HG03159 (cell line): Measurements from ENCODE around the gene HOXA7.

Source experiments
- ATAC-seq: cut with Tn5 transposase; IDR thresholded peaks from one replicate; pipeline ENCODE4 v1.9.1; 2021; ENCODE audit warnings: mild to moderate bottlenecking, moderate library complexity; ENCODE audit not compliant: unreplicated experiment

Gene HOXA7

DNA sequence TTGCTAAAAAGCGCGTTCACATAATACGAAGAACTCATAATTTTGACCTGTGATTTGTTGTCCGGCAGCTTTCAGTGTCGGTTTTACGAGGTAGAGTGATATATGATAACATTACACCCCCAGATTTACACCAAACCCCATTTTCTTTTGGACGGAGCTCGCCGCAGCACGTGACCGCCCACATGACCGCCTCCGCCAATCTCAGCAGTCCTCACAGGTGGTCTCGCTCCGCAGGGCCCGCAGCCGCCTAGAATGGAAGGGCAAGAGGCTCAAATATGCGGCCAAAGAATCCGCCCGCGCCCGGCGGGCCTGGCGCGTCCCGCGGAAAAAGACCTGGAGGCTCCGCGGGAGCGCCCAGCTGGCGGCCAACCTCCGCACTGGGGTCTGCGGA is at the start of gene HOXA7:
Gene HOXA7 (minus strand): TSS at position 168 of the 391 bp plus-strand sequence. CDS start 130 bp downstream, at position 38.
- no peak for ATAC-seq

- ATAC-seq = no peak
Observed at GRCh38 chr7:27205325-27206280, 49.1 kb upstream of the HOXA7 start.

GRCh38 chr7:27204851-27205322 is 48.4 kb upstream of the HOXA7 start:
- no peak for ATAC-seq

GRCh38 chr7:27203964-27204594 is 47.6 kb upstream of the HOXA7 start:
- no peak for ATAC-seq

GRCh38 chr7:27203365-27203953 is 47.0 kb upstream of the HOXA7 start:
- ATAC-seq = no peak

DNA sequence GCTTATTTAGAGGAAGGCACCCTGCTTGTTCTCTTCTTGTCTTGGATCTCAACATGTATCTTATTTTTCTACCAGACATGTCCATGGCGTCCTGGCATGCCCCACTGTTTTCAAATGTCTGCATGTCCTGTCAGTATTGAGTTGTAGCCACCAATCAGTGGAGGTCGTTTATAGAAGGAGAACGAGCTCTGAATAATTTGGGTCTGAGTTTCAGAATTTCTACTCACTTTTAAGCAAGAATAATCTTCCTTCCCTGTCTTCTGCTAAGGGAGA is 46.3 kb upstream of the HOXA7 start:
- no peak for ATAC-seq

GRCh38 chr7:27202018-27202861 is 45.8 kb upstream of the HOXA7 start:
- no peak for ATAC-seq

DNA sequence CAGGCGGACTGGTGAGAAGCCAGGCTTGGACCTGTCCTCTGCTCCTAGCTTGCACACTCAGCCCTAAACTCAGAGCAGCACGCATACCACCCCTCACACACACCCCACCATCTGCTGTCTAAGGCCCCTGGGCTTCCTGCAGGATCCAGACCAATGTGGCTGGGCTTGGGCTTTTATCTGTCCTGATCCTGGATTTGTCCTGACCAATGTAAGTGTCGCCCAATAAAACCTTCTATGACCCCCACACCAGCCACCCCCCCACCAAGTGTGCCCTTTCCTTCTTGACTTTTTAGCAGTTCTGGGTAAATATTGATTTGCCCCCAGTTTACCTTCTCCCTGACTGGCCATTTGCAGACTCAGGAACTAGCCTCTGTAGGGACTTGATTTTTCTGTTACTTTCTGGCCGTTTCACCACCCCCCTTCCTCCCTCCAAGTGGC is 45.1 kb upstream of the HOXA7 start:
- ATAC-seq = no peak

- ATAC-seq = no peak
Observed at GRCh38 chr7:27200761-27201579, 44.5 kb upstream of the HOXA7 start.

- no peak for ATAC-seq
Observed at GRCh38 chr7:27199849-27200760, 43.6 kb upstream of the HOXA7 start, which contains the start of gene HOXA13. Gene HOXA13 (minus strand): TSS chr7:27200091. CDS start chr7:27200077, 14 bp downstream.

GRCh38 chr7:27198871-27199801 is 42.7 kb upstream of the HOXA7 start:
- no peak for ATAC-seq

DNA sequence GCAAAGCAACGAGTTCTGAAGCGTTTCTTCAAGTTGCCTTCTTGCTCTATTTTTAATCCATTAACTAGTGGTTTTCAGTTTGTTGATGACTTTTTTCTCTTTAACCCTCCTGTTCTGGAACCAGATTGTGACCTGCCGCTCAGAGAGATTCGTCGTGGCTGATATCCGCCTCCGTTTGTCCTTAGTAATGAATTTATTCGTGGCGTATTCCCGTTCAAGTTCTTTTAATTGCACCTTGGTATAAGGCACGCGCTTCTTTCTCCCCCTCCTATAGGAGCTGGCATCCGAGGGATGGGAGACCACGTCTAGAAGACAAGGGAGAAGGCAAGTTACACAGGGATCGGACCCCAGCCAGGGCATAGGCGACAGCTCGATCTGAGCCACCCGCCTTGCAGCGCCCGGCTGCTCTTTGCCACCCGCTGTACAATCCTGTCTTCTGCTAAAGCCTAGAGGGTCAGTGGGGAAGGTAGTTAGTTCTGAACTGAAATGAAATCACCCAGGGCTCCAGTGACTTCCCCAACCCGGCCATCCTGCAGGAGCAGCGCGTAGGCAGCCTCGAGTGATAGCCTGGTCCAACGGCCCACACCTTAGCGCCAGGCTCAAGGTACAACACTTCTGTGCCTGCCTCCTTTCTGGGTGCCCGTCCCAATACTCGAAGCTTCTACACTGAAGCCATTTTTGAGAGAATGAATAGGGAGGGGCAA is 41.8 kb upstream of the HOXA7 start:
- ATAC-seq = no peak

DNA sequence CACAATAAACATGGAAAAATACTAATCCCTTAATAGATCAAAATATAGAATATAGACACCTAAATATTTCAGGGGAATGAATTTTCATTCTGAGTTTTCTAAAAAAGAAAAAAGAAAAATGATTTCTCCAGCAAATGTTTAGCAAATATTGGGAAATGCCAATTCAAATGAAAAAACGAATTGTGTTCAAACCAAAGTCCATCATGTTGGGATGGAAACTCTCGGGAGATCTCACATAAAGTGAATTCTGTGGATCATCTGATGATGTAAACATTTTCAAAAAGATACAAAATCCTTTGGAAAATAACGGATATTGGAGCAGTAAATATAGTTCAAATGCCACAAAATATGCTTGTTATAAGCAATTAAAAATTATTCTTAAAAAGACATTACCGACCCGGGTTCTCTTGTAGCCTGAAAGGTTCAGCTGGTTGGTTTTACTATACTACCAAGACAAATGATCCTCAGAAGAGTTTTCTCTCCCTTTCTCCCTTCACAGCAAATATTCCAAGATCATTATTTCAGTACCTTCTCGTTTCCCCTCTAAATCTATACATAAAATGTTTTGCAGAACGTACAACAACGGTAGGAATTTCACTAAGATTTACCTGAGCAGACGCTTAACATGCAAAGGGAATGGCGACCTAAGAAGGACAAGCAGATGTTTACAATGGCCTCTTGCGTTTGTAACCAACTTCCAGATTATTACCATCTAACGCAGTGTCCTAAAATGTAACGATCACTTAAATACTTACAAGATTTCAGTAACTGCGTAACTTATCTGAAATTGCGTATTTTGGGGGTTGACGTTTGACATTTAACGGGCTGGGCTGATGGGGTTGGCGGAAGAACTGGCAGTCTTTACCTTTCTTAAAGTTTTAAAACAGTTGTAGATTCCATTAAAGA is 40.9 kb upstream of the HOXA7 start:
- ATAC-seq = no peak

GRCh38 chr7:27196287-27196767 is 39.9 kb upstream of the HOXA7 start:
- ATAC-seq = no peak

DNA sequence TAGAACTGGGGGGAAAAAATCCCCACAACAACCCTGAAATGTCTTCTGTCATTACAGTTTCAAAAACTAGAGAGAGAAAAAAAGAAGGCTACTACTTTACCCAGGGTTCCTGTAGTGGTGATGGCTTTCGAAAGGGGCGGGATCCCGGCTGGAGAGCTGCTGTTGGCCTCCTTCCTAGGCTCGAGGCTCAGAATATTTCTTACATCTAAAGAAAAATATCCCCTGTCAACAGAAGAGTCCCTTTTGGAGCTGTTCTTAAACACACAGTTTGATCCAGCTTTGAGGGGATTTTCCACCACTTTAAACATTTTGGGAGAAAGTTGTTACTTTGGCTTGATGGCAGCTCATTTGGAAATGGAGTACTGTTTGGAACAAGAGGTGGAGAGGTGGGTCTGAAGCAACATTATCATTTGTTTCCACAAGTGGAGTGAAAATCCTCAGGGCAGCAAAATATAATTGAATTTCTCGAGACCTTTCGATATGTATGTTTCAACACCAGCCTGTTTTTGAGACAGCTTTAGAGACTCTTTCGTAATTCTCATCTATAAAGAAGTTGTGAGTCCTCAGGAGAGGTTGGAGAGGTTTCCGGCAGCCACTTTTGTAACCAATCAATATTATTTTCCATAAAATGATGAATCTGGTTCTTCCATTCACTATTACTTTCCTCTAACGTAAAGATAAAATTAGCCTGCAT is 38.4 kb upstream of the HOXA7 start:
- no peak for ATAC-seq

- no peak for ATAC-seq
Observed at GRCh38 chr7:27194002-27194352, 37.5 kb upstream of the HOXA7 start.
